IPS-15b (cell line): ENCODE measurements around the gene FAM234A.

Source experiments
- H3K27me3 ChIP-seq: one replicate; pipeline ENCODE4 v1.6.1; 2013; ENCODE audit warnings: low read length; ENCODE audit not compliant: control insufficient read depth, insufficient read depth
- H3K36me3 ChIP-seq: one replicate; pipeline ENCODE4 v1.6.1; 2013; ENCODE audit warnings: low read length; ENCODE audit not compliant: control insufficient read depth, insufficient read depth
- H3K4me1 ChIP-seq: one replicate; pipeline ENCODE4 v1.6.1; 2013; ENCODE audit warnings: mild to moderate bottlenecking, low read length; ENCODE audit not compliant: control insufficient read depth, insufficient read depth
- H3K4me3 ChIP-seq: one replicate; pipeline ENCODE4 v1.5.1; 2013; ENCODE audit warnings: low read depth, low read length
- H3K9ac ChIP-seq: one replicate; pipeline ENCODE4 v1.6.1; 2013; ENCODE audit warnings: low read depth, mild to moderate bottlenecking, low read length
- H3K9me3 ChIP-seq: one replicate; pipeline ENCODE4 v1.6.1; 2013; ENCODE audit warnings: mild to moderate bottlenecking, low read length; ENCODE audit not compliant: control insufficient read depth, insufficient read depth

FAM234A gene

GRCh38 chr16:259226-259625 lies 24.6 kb downstream of the FAM234A start:
- H3K9me3 ChIP-seq, result no peaks in the 10 kb centered on the region
- H3K4me3 ChIP-seq, result no peak overlapping the region
- H3K27me3 ChIP-seq, result no peaks in the 10 kb centered on the region
- no peaks in the 10 kb centered on the region for H3K4me1 ChIP-seq
- H3K9ac ChIP-seq, result no peak overlapping the region
- H3K36me3 ChIP-seq, result peaks cover 46% of the 10 kb centered on the region

- Histone ChIP-seq H3K27me3 (no peaks in the 10 kb centered on the region), H3K4me3 (no peak overlapping the region), H3K4me1 (no peaks in the 10 kb centered on the region), H3K9me3 (no peaks in the 10 kb centered on the region), H3K36me3 (peaks cover 51% of the 10 kb centered on the region), H3K9ac (no peak overlapping the region)
These were observed 25.2 kb downstream of the FAM234A start for GRCh38 chr16:259814-260253.

GRCh38 chr16:260326-260725 lies 25.7 kb downstream of the FAM234A start:
- H3K9ac ChIP-seq, result no peak overlapping the region
- no peaks in the 10 kb centered on the region for H3K4me1 ChIP-seq
- H3K27me3 ChIP-seq, result no peaks in the 10 kb centered on the region
- H3K4me3 ChIP-seq, result no peak overlapping the region
- H3K9me3 ChIP-seq, result no peaks in the 10 kb centered on the region
- H3K36me3 ChIP-seq, result peaks cover 56% of the 10 kb centered on the region

GRCh38 chr16:261031-261691 lies 26.5 kb downstream of the FAM234A start:
- no peak overlapping the region for H3K9ac ChIP-seq
- H3K4me1 ChIP-seq, result no peaks in the 10 kb centered on the region
- no peak overlapping the region for H3K4me3 ChIP-seq
- no peaks in the 10 kb centered on the region for H3K9me3 ChIP-seq
- peaks cover 59% of the 10 kb centered on the region for H3K36me3 ChIP-seq
- H3K27me3 ChIP-seq, result no peaks in the 10 kb centered on the region

GRCh38 chr16:262121-262745 lies 27.6 kb downstream of the FAM234A start:
- H3K9me3 ChIP-seq, result no peaks in the 10 kb centered on the region
- H3K27me3 ChIP-seq, result no peaks in the 10 kb centered on the region
- peaks cover 58% of the 10 kb centered on the region for H3K36me3 ChIP-seq
- H3K9ac ChIP-seq, result no peak overlapping the region
- H3K4me1 ChIP-seq, result no peaks in the 10 kb centered on the region
- no peak overlapping the region for H3K4me3 ChIP-seq

- Histone ChIP-seq H3K4me1 (no peaks in the 10 kb centered on the region), H3K36me3 (peaks cover 58% of the 10 kb centered on the region), H3K9me3 (no peaks in the 10 kb centered on the region), H3K9ac (no peak overlapping the region), H3K27me3 (no peaks in the 10 kb centered on the region), H3K4me3 (no peak overlapping the region)
These were observed 28.7 kb downstream of the FAM234A start for GRCh38 chr16:263182-263774.

- Histone ChIP-seq H3K27me3 (no peaks in the 10 kb centered on the region), H3K4me1 (no peaks in the 10 kb centered on the region), H3K9ac (no peak overlapping the region), H3K4me3 (no peak overlapping the region), H3K36me3 (peaks cover 58% of the 10 kb centered on the region), H3K9me3 (no peaks in the 10 kb centered on the region)
These were observed 29.3 kb downstream of the FAM234A start for GRCh38 chr16:263944-264343.

- Histone ChIP-seq H3K9me3 (no peaks in the 10 kb centered on the region), H3K27me3 (no peaks in the 10 kb centered on the region), H3K36me3 (peaks cover 53% of the 10 kb centered on the region), H3K4me1 (no peaks in the 10 kb centered on the region), H3K9ac (no peak overlapping the region), H3K4me3 (no peak overlapping the region)
These were observed 29.9 kb downstream of the FAM234A start for GRCh38 chr16:264440-264951.

GRCh38 chr16:265002-265529 lies 30.4 kb downstream of the FAM234A start:
- H3K27me3 ChIP-seq, result no peaks in the 10 kb centered on the region
- no peak overlapping the region for H3K9ac ChIP-seq
- no peak overlapping the region for H3K4me3 ChIP-seq
- peaks cover 48% of the 10 kb centered on the region for H3K36me3 ChIP-seq
- H3K4me1 ChIP-seq, result no peaks in the 10 kb centered on the region
- no peaks in the 10 kb centered on the region for H3K9me3 ChIP-seq

GRCh38 chr16:265711-266110 lies 31.1 kb downstream of the FAM234A start:
- Histone ChIP-seq H3K4me3 (no peak overlapping the region), H3K36me3 (peaks cover 43% of the 10 kb centered on the region), H3K9me3 (no peaks in the 10 kb centered on the region), H3K4me1 (no peaks in the 10 kb centered on the region), H3K27me3 (no peaks in the 10 kb centered on the region), H3K9ac (no peak overlapping the region)

- no peaks in the 10 kb centered on the region for H3K4me1 ChIP-seq
- H3K27me3 ChIP-seq, result no peaks in the 10 kb centered on the region
- H3K4me3 ChIP-seq, result no peak overlapping the region
- H3K9ac ChIP-seq, result no peak overlapping the region
- H3K36me3 ChIP-seq, result peaks cover 35% of the 10 kb centered on the region
- no peaks in the 10 kb centered on the region for H3K9me3 ChIP-seq
These were observed 31.9 kb downstream of the FAM234A start for GRCh38 chr16:266258-267164.
